ENCODE measurements around the gene AOC2.

GRCh38 chr17:42886283-42887176, 42.1 kb downstream of the AOC2 start:
- TF ChIP-seq CTCF (IDR thresholded peaks at IDR 0.05) (no peak), STAT6 (CRISPR knock-in tag; conservative IDR thresholded peaks at IDR 0.05; ENCODE audit: low read depth) (no peak), ATF3 (CRISPR knock-in tag; conservative IDR thresholded peaks at IDR 0.05) (no peak), TCF7 (CRISPR knock-in tag; IDR thresholded peaks at IDR 0.05; ENCODE audit: low read depth) (no peak), E2F5 (CRISPR knock-in tag; IDR thresholded peaks at IDR 0.05) (no peak), ATF6 (CRISPR knock-in tag; IDR thresholded peaks at IDR 0.05) (no peak), CREB1 (CRISPR knock-in tag; IDR thresholded peaks at IDR 0.05) (no peak), FOXP4 (CRISPR knock-in tag; IDR thresholded peaks at IDR 0.05) (no peak), ZNF512 (CRISPR knock-in tag; IDR thresholded peaks at IDR 0.05; ENCODE audit: borderline replicate concordance) (no peak), GABPB1 (CRISPR knock-in tag; IDR thresholded peaks at IDR 0.05) (no peak; the same call in 1 of the 2 replicates), E2F4 (CRISPR knock-in tag; IDR thresholded peaks at IDR 0.05; ENCODE audit: borderline replicate concordance, low read depth) (no peak), MAX (CRISPR knock-in tag; IDR thresholded peaks at IDR 0.05) (no peak), NR2C2 (CRISPR knock-in tag; IDR thresholded peaks at IDR 0.05) (no peak)
